Measurements from ENCODE around the gene C10orf62. TPM values are rescaled to one million over a fixed set of nuclear protein-coding genes. Genes with fewer than 3 reads are reported as not detected.

C10orf62 gene
- total RNA-seq, 1 experiment from 2014 or later, result not detected

DNA sequence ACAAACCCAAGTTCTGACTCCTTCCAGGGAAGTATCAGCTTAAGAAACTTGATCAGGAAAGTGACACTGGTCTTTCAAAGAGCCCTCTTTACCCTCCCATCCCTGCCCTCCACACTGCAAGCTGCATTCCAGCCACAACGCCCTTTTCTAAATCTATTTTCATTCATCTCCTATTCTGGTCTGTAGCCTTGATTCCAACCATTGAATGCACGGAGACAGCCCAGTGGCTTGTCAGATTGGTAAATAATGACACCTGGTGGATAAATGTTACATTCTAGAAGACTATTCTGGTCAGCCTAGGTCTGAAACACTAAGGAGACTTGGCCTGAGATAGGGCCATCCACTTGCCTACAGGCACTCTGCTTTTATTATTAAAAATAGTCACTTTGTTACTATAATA, 22.9 kb downstream of the C10orf62 start:
- H3K27ac Mint-ChIP-seq (ENCODE audit: unreplicated experiment), result no peak overlapping the region
- CTCF ChIA-PET, result interaction anchor here (0.7 to 3.7 kb wide), 6 partner anchors 16 to 148 kb away, joined by 3 to 39 read pairs (median 4); partner anchors contain the start of gene ANKRD2
- POLR2A ChIA-PET, result no interaction called here
- no peaks in the 10 kb centered on the region for H3K36me3 Mint-ChIP-seq (ENCODE audit: insufficient read depth, unreplicated experiment)
- H3K9me3 Mint-ChIP-seq (ENCODE audit: unreplicated experiment), result no peaks in the 10 kb centered on the region
- intact Hi-C loops (cut with micrococcal nuclease; ENCODE audit: unreplicated experiment), result loop anchor here (1.0 kb wide), 3 partner anchors 40 to 205 kb away; partner anchors contain the start of gene ANKRD2
- H3K9me3 ChIP-seq, result no peaks in the 10 kb centered on the region
- TF ChIP-seq CTCF (IDR thresholded peaks at IDR 0.05; ENCODE audit: insufficient read depth in 1 of 2, low read depth in 1 of 2, low read length in 1 of 2, severe bottlenecking in 1 of 2, unreplicated experiment in 1 of 2), result peak; percentile 44 to 52
- BruUV-seq (replicated peaks), result no TSS peak
- H3K27me3 Mint-ChIP-seq (ENCODE audit: insufficient read depth, unreplicated experiment), result no peaks in the 10 kb centered on the region
- no peaks in the 10 kb centered on the region for H3K27me3 ChIP-seq (replicated peaks; ENCODE audit: control insufficient read depth, insufficient read depth, low read length)
- no peaks in the 10 kb centered on the region for H3K4me1 Mint-ChIP-seq (ENCODE audit: low read depth, unreplicated experiment)
- DNase-seq, result peak in 1 of 2 experiments; percentile 55
- no peak overlapping the region for H3K4me3 ChIP-seq (ENCODE audit: low read depth, low read length)
- H3K36me3 ChIP-seq (ENCODE audit: control insufficient read depth, insufficient read depth, low read length), result no peaks in the 10 kb centered on the region
- no peak overlapping the region for H3K4me3 Mint-ChIP-seq (ENCODE audit: unreplicated experiment)
- H3K4me1 ChIP-seq, result no peaks in the 10 kb centered on the region

- H3K27ac Mint-ChIP-seq (ENCODE audit: unreplicated experiment), result no peak overlapping the region
Observed at GRCh38 chr10:97618285-97618684, 28.8 kb downstream of the C10orf62 start.

GRCh38 chr10:97618733-97619132, 29.2 kb downstream of the C10orf62 start:
- Histone ChIP-seq H3K4me1 (peaks cover 11% of the 10 kb centered on the region; the same call in 1 of the 2 replicates), H3K36me3 (ENCODE audit: control insufficient read depth, insufficient read depth, low read length) (no peaks in the 10 kb centered on the region), H3K27me3 (replicated peaks; ENCODE audit: control insufficient read depth, insufficient read depth, low read length) (no peaks in the 10 kb centered on the region), H3K4me3 (ENCODE audit: low read depth, low read length) (no peak overlapping the region), H3K9me3 (no peaks in the 10 kb centered on the region)
- CTCF ChIA-PET, result no interaction called here
- POLR2A ChIA-PET, result no interaction called here
- Mint-ChIP-seq H3K36me3 (ENCODE audit: insufficient read depth, unreplicated experiment) (no peaks in the 10 kb centered on the region), H3K4me3 (ENCODE audit: unreplicated experiment) (no peak overlapping the region), H3K9me3 (ENCODE audit: unreplicated experiment) (no peaks in the 10 kb centered on the region), H3K4me1 (ENCODE audit: low read depth, unreplicated experiment) (peaks cover 12% of the 10 kb centered on the region), H3K27ac (ENCODE audit: unreplicated experiment) (no peak overlapping the region), H3K27me3 (ENCODE audit: insufficient read depth, unreplicated experiment) (no peaks in the 10 kb centered on the region)
- no peak for TF ChIP-seq CTCF (IDR thresholded peaks at IDR 0.05; ENCODE audit: insufficient read depth in 1 of 2, low read depth in 1 of 2, low read length in 1 of 2, severe bottlenecking in 1 of 2, unreplicated experiment in 1 of 2)
- no peak for DNase-seq
- intact Hi-C loops (cut with micrococcal nuclease; ENCODE audit: unreplicated experiment), result no loop called here
- BruUV-seq (replicated peaks), result no TSS peak

More at GRCh38 chr10:97618285-97618684, 28.8 kb downstream of the C10orf62 start:
- no peaks in the 10 kb centered on the region for H3K9me3 ChIP-seq
- H3K27me3 ChIP-seq (replicated peaks; ENCODE audit: control insufficient read depth, insufficient read depth, low read length), result no peaks in the 10 kb centered on the region
- H3K36me3 ChIP-seq (ENCODE audit: control insufficient read depth, insufficient read depth, low read length), result no peaks in the 10 kb centered on the region
- no peaks in the 10 kb centered on the region for H3K27me3 Mint-ChIP-seq (ENCODE audit: insufficient read depth, unreplicated experiment)
- CTCF ChIA-PET, result no interaction called here
- H3K4me1 Mint-ChIP-seq (ENCODE audit: low read depth, unreplicated experiment), result peaks cover 12% of the 10 kb centered on the region
- TF ChIP-seq CTCF (IDR thresholded peaks at IDR 0.05; ENCODE audit: insufficient read depth in 1 of 2, low read depth in 1 of 2, low read length in 1 of 2, severe bottlenecking in 1 of 2, unreplicated experiment in 1 of 2), result no peak
- DNase-seq, result no peak
- POLR2A ChIA-PET, result no interaction called here
- no TSS peak for BruUV-seq (replicated peaks)
- no peaks in the 10 kb centered on the region for H3K36me3 Mint-ChIP-seq (ENCODE audit: insufficient read depth, unreplicated experiment)
- intact Hi-C loops (cut with micrococcal nuclease; ENCODE audit: unreplicated experiment), result no loop called here
- H3K4me3 ChIP-seq (ENCODE audit: low read depth, low read length), result no peak overlapping the region
- H3K9me3 Mint-ChIP-seq (ENCODE audit: unreplicated experiment), result no peaks in the 10 kb centered on the region
- H3K4me3 Mint-ChIP-seq (ENCODE audit: unreplicated experiment), result no peak overlapping the region
- peaks cover 8% of the 10 kb centered on the region; the same call in 1 of the 2 replicates for H3K4me1 ChIP-seq

All from Caco-2 (cell line).